ENCODE measurements around the gene SCRN1.
A peak's percentile ranks its signal among the peaks of the same experiment; 100 is the strongest.

Gene SCRN1

GRCh38 chr7:30028749-30029635 is 39.4 kb upstream of the SCRN1 start:
- H3K9ac ChIP-seq = peak overlapping the region; percentile 75 to 88 (median 85)
- H3K4me1 ChIP-seq = peaks cover 39 to 63% (median 55%) of the 10 kb centered on the region in 10 experiments
- peak overlapping the region; percentile 60 to 81 (median 77) for H3K27ac ChIP-seq
- no peaks in the 10 kb centered on the region for H3K27me3 ChIP-seq
- H3K36me3 ChIP-seq = peaks cover 0 to 12% (median under 1%) of the 10 kb centered on the region in 11 experiments; a peak in 7 of 22 replicates
- H3K9me3 ChIP-seq (replicated peaks in 1 of 11) = 0 out of 22 replicates have a peak, but pooled peaks cover 0 to 2% (median 0%) of the 10 kb centered on the region in 11 experiments
- peaks cover 0 to 41% (median 27%) of the 10 kb centered on the region in 11 experiments; a peak in 15 of 22 replicates for H4K20me1 ChIP-seq
- H3K4me3 ChIP-seq = peak overlapping the region; percentile 88 to 97 (median 93)
- peak overlapping the region; percentile 87 to 97 (median 92) for H3K4me2 ChIP-seq
- no peak for TF ChIP-seq Cebpa-rat (IDR thresholded peaks at IDR 0.05)

- H3K27ac ChIP-seq = peak within 1 kb of the TSS; percentile 60 to 84 (median 77)
- no peak for TF ChIP-seq Cebpa-rat (IDR thresholded peaks at IDR 0.05)
- peaks cover 39 to 66% (median 56%) of the 10 kb centered on the region in 10 experiments for H3K4me1 ChIP-seq
- H3K36me3 ChIP-seq = peaks cover 0 to 7% (median 0%) of the 10 kb centered on the region in 11 experiments; a peak in 6 of 22 replicates
- peak within 1 kb of the TSS; percentile 88 to 97 (median 93) for H3K4me3 ChIP-seq
- peaks cover 0 to 41% (median 27%) of the 10 kb centered on the region in 11 experiments; a peak in 15 of 22 replicates for H4K20me1 ChIP-seq
- H3K9ac ChIP-seq = peak within 1 kb of the TSS; percentile 75 to 88 (median 85)
- peak within 1 kb of the TSS; percentile 89 to 97 (median 92) for H3K4me2 ChIP-seq
- 0 out of 22 replicates have a peak, but pooled peaks cover 0 to 7% (median 0%) of the 10 kb centered on the region in 11 experiments for H3K9me3 ChIP-seq (replicated peaks in 1 of 11)
- H3K27me3 ChIP-seq = no peaks in the 10 kb centered on the region
Measured at GRCh38 chr7:30028216-30028748, 38.7 kb upstream of the SCRN1 start, which contains the start of gene PLEKHA8. TSS of gene PLEKHA8 (plus strand) at chr7:30028412. CDS start at chr7:30028763, 351 bp downstream.

GRCh38 chr7:30027740-30028215 is 38.2 kb upstream of the SCRN1 start:
- H3K4me3 ChIP-seq = peak overlapping the region; percentile 88 to 97 (median 93)
- peak overlapping the region; percentile 89 to 97 (median 92) for H3K4me2 ChIP-seq
- H3K27me3 ChIP-seq = no peaks in the 10 kb centered on the region

GRCh38 chr7:30027065-30027456 is 37.5 kb upstream of the SCRN1 start:
- Histone ChIP-seq H3K9me3 (replicated peaks in 1 of 11) (0 out of 22 replicates have a peak, but pooled peaks cover 0 to 7% (median 0%) of the 10 kb centered on the region in 11 experiments), H3K9ac (peak overlapping the region; percentile 71 to 88 (median 84)), H3K4me3 (peak overlapping the region; percentile 88 to 97 (median 93)), H4K20me1 (peaks cover 0 to 32% (median 19%) of the 10 kb centered on the region in 11 experiments; a peak in 15 of 22 replicates), H3K27me3 (no peaks in the 10 kb centered on the region), H3K27ac (peak overlapping the region in 10 of 11 experiments; percentile 20 to 84 (median 62); a peak in 18 of 22 replicates), H3K4me2 (peak overlapping the region; percentile 89 to 97 (median 92)), H3K4me1 (peaks cover 31 to 59% (median 48%) of the 10 kb centered on the region in 10 experiments), H3K36me3 (peaks cover 0 to 10% (median 0%) of the 10 kb centered on the region in 11 experiments; a peak in 6 of 22 replicates)
- TF ChIP-seq Cebpa-rat (IDR thresholded peaks at IDR 0.05) = no peak

More at GRCh38 chr7:30027740-30028215, 38.2 kb upstream of the SCRN1 start:
- H3K27ac ChIP-seq = peak overlapping the region in 8 of 11 experiments; percentile 60 to 81 (median 76); a peak in 12 of 22 replicates
- TF ChIP-seq Cebpa-rat (IDR thresholded peaks at IDR 0.05) = no peak
- H3K36me3 ChIP-seq = peaks cover 0 to 6% (median 0%) of the 10 kb centered on the region in 11 experiments; a peak in 4 of 22 replicates
- peaks cover 0 to 39% (median 26%) of the 10 kb centered on the region in 11 experiments; a peak in 15 of 22 replicates for H4K20me1 ChIP-seq
- peaks cover 38 to 65% (median 55%) of the 10 kb centered on the region in 10 experiments for H3K4me1 ChIP-seq
- peak overlapping the region; percentile 75 to 88 (median 85); a peak in 21 of 22 replicates for H3K9ac ChIP-seq
- H3K9me3 ChIP-seq (replicated peaks in 1 of 11) = 0 out of 22 replicates have a peak, but pooled peaks cover 0 to 7% (median 0%) of the 10 kb centered on the region in 11 experiments

GRCh38 chr7:30026229-30027064 is 36.8 kb upstream of the SCRN1 start, which contains the start of gene FKBP14:
TSS of gene FKBP14 (minus strand) at chr7:30026702. CDS start at chr7:30026508, 194 bp downstream.
- Histone ChIP-seq H3K27ac (peak within 1 kb of the TSS; percentile 52 to 84 (median 76); a peak in 20 of 22 replicates), H3K4me2 (peak within 1 kb of the TSS; percentile 90 to 97 (median 93)), H3K4me3 (peak within 1 kb of the TSS; percentile 88 to 97 (median 93)), H3K9me3 (replicated peaks in 1 of 11) (0 out of 22 replicates have a peak, but pooled peaks cover 0 to 7% (median 0%) of the 10 kb centered on the region in 11 experiments), H3K27me3 (no peaks in the 10 kb centered on the region), H3K9ac (peak within 1 kb of the TSS; percentile 75 to 88 (median 85)), H3K36me3 (peaks cover 0 to 12% (median 5%) of the 10 kb centered on the region in 11 experiments; a peak in 8 of 22 replicates), H4K20me1 (peaks cover 0 to 25% (median 18%) of the 10 kb centered on the region in 11 experiments; a peak in 15 of 22 replicates), H3K4me1 (peaks cover 31 to 59% (median 48%) of the 10 kb centered on the region in 10 experiments)
- no peak for TF ChIP-seq Cebpa-rat (IDR thresholded peaks at IDR 0.05)

GRCh38 chr7:30023524-30023923 is 33.9 kb upstream of the SCRN1 start:
- H3K4me1 ChIP-seq = peaks cover 18 to 36% (median 27%) of the 10 kb centered on the region in 10 experiments
- peak overlapping the region in 10 of 11 experiments; percentile 13 to 94 (median 91); a peak in 13 of 22 replicates for H3K4me2 ChIP-seq

GRCh38 chr7:30022991-30023390 is 33.4 kb upstream of the SCRN1 start:
- H4K20me1 ChIP-seq = no peaks in the 10 kb centered on the region
- H3K27ac ChIP-seq = no peak overlapping the region
- H3K4me3 ChIP-seq = no peak overlapping the region
- peak overlapping the region in 8 of 11 experiments; percentile 13 to 94 (median 91); a peak in 5 of 22 replicates for H3K4me2 ChIP-seq
- H3K4me1 ChIP-seq = peaks cover 18 to 36% (median 27%) of the 10 kb centered on the region in 10 experiments
- H3K9ac ChIP-seq = no peak overlapping the region
- no peaks in the 10 kb centered on the region for H3K27me3 ChIP-seq
- peaks cover 6 to 22% (median 13%) of the 10 kb centered on the region in 11 experiments; a peak in 20 of 22 replicates for H3K36me3 ChIP-seq
- no peak for TF ChIP-seq Cebpa-rat (IDR thresholded peaks at IDR 0.05)
- 0 out of 22 replicates have a peak, but pooled peaks cover 0 to 7% (median 0%) of the 10 kb centered on the region in 11 experiments for H3K9me3 ChIP-seq (replicated peaks in 1 of 11)

More at GRCh38 chr7:30023524-30023923, 33.9 kb upstream of the SCRN1 start:
- Histone ChIP-seq H3K9ac (no peak overlapping the region), H4K20me1 (no peaks in the 10 kb centered on the region), H3K27me3 (no peaks in the 10 kb centered on the region), H3K9me3 (replicated peaks in 1 of 11) (0 out of 22 replicates have a peak, but pooled peaks cover 0 to 7% (median 0%) of the 10 kb centered on the region in 11 experiments), H3K36me3 (peaks cover under 1 to 17% (median 8%) of the 10 kb centered on the region in 11 experiments; a peak in 18 of 22 replicates), H3K4me3 (no peak overlapping the region), H3K27ac (no peak overlapping the region)
- TF ChIP-seq Cebpa-rat (IDR thresholded peaks at IDR 0.05) = no peak
